Neural cell (in vitro differentiated cells): ENCODE measurements around the gene CCDC88A.

ENCODE experiments used
- EP300 ChIP-seq: fragments of 450-650 bp; conservative IDR thresholded peaks from 2 replicates; pipeline ENCODE4 v1.6.1; 2014; ENCODE audit warnings: antibody characterized with exemption, mild to moderate bottlenecking, moderate library complexity; ENCODE audit not compliant: poor library complexity, severe bottlenecking
- EZH2 ChIP-seq: fragments of 200-600, 300-800 bp; shearing (Covaris generic), sonication (generic); IDR thresholded peaks from 2 replicates; pipeline ENCODE4 v1.6.1; 2014; ENCODE audit warnings: antibody characterized with exemption, low read length, borderline replicate concordance, mild to moderate bottlenecking; ENCODE audit not compliant: insufficient read depth, poor library complexity, severe bottlenecking
- MXI1 ChIP-seq: fragments of 450-650 bp; conservative IDR thresholded peaks from 2 replicates; pipeline ENCODE4 v1.6.1; 2014; ENCODE audit warnings: antibody characterized with exemption, mild to moderate bottlenecking; ENCODE audit not compliant: poor library complexity, severe bottlenecking
- POLR2AphosphoS5 ChIP-seq: IDR thresholded peaks from 2 replicates; pipeline ENCODE4 v1.6.1; 2012
- RAD21 ChIP-seq: fragments of 450-650 bp; conservative IDR thresholded peaks from 2 replicates; pipeline ENCODE4 v1.6.1; 2014; ENCODE audit warnings: antibody characterized with exemption, mild to moderate bottlenecking, moderate library complexity
- SMC3 ChIP-seq: fragments of 450-650 bp; conservative IDR thresholded peaks from 2 replicates; pipeline ENCODE4 v1.6.1; 2014; ENCODE audit warnings: antibody characterized with exemption, mild to moderate bottlenecking, moderate library complexity; ENCODE audit not compliant: poor library complexity
- TAF1 ChIP-seq: IDR thresholded peaks from 2 replicates; pipeline ENCODE4 v1.6.1; 2012; ENCODE audit warnings: low read depth
- TF ChIP-seq, protein P1 (sequence below): fragments of 450-650 bp; IDR thresholded peaks from 2 replicates; pipeline ENCODE4 v1.5.1; 2014; ENCODE audit warnings: antibody characterized with exemption, mild to moderate bottlenecking, moderate library complexity; ENCODE audit not compliant: poor library complexity, severe bottlenecking

DNA sequence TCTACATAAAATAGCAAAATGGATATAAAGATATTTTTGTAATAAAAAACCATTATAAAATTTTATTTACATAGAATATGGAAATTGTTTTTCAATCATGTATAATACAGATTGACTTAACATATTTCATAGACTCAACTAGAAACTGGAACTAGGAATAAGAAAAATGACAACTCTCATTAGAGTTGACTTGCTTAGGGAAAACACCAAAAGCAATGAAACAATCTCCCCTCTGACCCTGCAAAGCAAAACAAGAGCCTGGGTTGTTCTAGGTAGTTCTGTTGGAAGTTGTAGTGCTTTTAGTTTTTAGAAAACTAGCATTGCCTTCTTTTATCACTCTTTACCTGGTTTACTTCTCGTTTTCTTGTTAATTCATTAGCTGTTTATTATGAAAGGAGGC lies 118.4 kb downstream of the CCDC88A start:
- no peak for TF ChIP-seq SMC3
- TF ChIP-seq, protein P1, sequence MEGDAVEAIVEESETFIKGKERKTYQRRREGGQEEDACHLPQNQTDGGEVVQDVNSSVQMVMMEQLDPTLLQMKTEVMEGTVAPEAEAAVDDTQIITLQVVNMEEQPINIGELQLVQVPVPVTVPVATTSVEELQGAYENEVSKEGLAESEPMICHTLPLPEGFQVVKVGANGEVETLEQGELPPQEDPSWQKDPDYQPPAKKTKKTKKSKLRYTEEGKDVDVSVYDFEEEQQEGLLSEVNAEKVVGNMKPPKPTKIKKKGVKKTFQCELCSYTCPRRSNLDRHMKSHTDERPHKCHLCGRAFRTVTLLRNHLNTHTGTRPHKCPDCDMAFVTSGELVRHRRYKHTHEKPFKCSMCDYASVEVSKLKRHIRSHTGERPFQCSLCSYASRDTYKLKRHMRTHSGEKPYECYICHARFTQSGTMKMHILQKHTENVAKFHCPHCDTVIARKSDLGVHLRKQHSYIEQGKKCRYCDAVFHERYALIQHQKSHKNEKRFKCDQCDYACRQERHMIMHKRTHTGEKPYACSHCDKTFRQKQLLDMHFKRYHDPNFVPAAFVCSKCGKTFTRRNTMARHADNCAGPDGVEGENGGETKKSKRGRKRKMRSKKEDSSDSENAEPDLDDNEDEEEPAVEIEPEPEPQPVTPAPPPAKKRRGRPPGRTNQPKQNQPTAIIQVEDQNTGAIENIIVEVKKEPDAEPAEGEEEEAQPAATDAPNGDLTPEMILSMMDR, result no peak
- no peak for TF ChIP-seq RAD21
- TF ChIP-seq MXI1, result no peak
- TF ChIP-seq EZH2, result no peak
- no peak for TF ChIP-seq POLR2AphosphoS5
- TF ChIP-seq TAF1, result no peak
- TF ChIP-seq EP300, result no peak
